OCI-LY7 (cell line): ENCODE data around the gene FAM229B.

Experiments
- EZH2phosphoT487 ChIP-seq: fragments of 200-600 bp; sonication (generic); IDR thresholded peaks from 2 replicates; pipeline ENCODE4 v1.6.1; 2018; ENCODE audit warnings: low read depth, borderline replicate concordance, mild to moderate bottlenecking, mixed run types, antibody characterized with exemption, low read length, moderate library complexity, mixed read lengths
- TF ChIP-seq, protein P1 (sequence below): fragments of 200-600 bp; sonication (generic); conservative IDR thresholded peaks from 2 replicates; pipeline ENCODE4 v1.5.1; 2014; ENCODE audit warnings: mild to moderate bottlenecking, antibody characterized with exemption, low read length, moderate library complexity, mixed read lengths

DNA sequence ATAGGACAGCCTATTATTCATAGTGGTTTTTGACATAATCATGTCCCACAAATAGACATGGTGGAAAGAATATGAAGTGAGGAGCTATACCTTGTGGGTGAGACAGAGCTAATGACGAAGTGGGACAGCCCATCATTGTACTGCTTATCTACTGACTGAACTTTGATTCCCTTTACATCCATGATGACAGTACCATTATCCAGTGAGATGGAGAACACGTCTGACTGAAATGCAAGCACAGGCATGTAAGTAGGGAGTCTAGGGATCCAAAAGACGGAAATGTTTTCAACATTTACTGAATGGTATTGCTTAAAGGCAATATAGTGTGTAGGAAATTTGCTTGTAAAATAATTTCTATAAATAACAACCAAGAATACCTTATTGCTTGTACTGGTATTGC, 43.5 kb downstream of the FAM229B start:
- TF ChIP-seq, protein P1, sequence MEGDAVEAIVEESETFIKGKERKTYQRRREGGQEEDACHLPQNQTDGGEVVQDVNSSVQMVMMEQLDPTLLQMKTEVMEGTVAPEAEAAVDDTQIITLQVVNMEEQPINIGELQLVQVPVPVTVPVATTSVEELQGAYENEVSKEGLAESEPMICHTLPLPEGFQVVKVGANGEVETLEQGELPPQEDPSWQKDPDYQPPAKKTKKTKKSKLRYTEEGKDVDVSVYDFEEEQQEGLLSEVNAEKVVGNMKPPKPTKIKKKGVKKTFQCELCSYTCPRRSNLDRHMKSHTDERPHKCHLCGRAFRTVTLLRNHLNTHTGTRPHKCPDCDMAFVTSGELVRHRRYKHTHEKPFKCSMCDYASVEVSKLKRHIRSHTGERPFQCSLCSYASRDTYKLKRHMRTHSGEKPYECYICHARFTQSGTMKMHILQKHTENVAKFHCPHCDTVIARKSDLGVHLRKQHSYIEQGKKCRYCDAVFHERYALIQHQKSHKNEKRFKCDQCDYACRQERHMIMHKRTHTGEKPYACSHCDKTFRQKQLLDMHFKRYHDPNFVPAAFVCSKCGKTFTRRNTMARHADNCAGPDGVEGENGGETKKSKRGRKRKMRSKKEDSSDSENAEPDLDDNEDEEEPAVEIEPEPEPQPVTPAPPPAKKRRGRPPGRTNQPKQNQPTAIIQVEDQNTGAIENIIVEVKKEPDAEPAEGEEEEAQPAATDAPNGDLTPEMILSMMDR, result no peak
- no peak for TF ChIP-seq EZH2phosphoT487
